NT2/D1 (cell line): ENCODE results near the gene GBP6.

Experiments used
- SUZ12 ChIP-seq: IDR thresholded peaks from 2 replicates; pipeline ENCODE4 v1.6.1; 2011; ENCODE audit not compliant: insufficient read length, insufficient read depth; ENCODE audit errors: extremely low read depth
- YY1 ChIP-seq: IDR thresholded peaks from 2 replicates; pipeline ENCODE4 v1.6.1; 2011; ENCODE audit not compliant: insufficient read length, insufficient read depth

DNA sequence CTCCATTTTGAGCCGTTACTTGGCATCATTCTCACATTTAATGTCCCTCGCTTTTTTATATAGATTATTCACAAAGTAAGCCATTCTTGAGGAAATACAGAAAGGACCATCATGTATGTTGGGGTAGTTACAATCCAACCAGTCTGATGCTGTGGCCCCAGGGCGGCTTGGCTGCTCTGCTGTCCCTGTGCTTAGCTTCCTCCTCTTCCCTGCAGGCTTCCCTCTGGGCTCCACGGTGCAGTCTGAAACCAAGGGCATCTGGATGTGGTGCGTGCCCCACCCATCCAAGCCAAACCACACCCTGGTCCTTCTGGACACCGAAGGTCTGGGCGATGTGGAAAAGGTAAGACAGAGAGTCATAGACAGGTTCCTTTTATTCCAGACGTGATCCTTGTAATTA, 5.5 kb downstream of the GBP6 start:
- TF ChIP-seq YY1 (no peak), SUZ12 (no peak)
